NB4 (cell line): ENCODE data around the gene CFAP99.

Source experiments
- MYC ChIP-seq: IDR thresholded peaks from 2 replicates; pipeline ENCODE4 v1.6.1; 2011; ENCODE audit warnings: low read depth, low read length
- POLR2A ChIP-seq: IDR thresholded peaks from 2 replicates; pipeline ENCODE4 v1.6.1; 2011; ENCODE audit warnings: mild to moderate bottlenecking; ENCODE audit not compliant: insufficient read length; ENCODE audit errors: extremely low read depth
- TF ChIP-seq, protein P1 (sequence below): IDR thresholded peaks from one replicate; pipeline ENCODE4 v1.5.1; 2012; ENCODE audit warnings: low read depth, low read length

DNA sequence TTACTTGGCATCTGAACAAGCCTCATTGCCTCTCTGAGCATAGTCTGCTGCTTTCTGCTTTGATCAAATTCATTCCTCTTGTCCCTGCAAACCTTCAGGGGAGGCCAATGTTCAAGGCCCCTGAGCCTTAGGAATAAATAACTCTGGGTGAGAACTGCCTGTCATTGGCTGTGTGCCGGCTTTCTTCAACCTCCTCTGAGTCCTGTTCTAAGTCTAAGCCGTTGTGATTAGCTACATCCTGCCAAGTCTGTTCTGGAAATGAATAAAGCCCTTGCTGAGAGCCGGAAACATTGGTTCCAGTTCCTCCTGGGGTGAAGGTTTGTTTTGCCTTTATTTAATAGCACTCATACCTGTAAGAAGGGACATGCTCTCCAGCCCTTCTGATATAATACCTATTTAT is 63.9 kb downstream of the CFAP99 start:
- TF ChIP-seq, protein P1, sequence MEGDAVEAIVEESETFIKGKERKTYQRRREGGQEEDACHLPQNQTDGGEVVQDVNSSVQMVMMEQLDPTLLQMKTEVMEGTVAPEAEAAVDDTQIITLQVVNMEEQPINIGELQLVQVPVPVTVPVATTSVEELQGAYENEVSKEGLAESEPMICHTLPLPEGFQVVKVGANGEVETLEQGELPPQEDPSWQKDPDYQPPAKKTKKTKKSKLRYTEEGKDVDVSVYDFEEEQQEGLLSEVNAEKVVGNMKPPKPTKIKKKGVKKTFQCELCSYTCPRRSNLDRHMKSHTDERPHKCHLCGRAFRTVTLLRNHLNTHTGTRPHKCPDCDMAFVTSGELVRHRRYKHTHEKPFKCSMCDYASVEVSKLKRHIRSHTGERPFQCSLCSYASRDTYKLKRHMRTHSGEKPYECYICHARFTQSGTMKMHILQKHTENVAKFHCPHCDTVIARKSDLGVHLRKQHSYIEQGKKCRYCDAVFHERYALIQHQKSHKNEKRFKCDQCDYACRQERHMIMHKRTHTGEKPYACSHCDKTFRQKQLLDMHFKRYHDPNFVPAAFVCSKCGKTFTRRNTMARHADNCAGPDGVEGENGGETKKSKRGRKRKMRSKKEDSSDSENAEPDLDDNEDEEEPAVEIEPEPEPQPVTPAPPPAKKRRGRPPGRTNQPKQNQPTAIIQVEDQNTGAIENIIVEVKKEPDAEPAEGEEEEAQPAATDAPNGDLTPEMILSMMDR, result no peak
- TF ChIP-seq POLR2A (no peak), MYC (no peak)
